ENCODE measurements around the gene SRGAP1.

GRCh38 chr12:64030155-64030554, 185.7 kb downstream of the SRGAP1 start:
- no peak for TF ChIP-seq GABPA (IDR thresholded peaks at IDR 0.05; ENCODE audit: borderline replicate concordance, insufficient read depth, low read length)
- no peak for TF ChIP-seq CTCF (IDR thresholded peaks at IDR 0.05; ENCODE audit: control extremely low read depth in 1 of 3, insufficient read depth in 1 of 3, low read depth in 1 of 3, low read length in 3 of 3)
- no peak for TF ChIP-seq POLR2A (IDR thresholded peaks at IDR 0.05; ENCODE audit: control extremely low read depth in 1 of 2, low read depth in 2 of 2, low read length in 2 of 2)
- TF ChIP-seq EZH2 (IDR thresholded peaks at IDR 0.05; ENCODE audit: low read depth, low read length, severe bottlenecking) = no peak
- TF ChIP-seq SP1 (IDR thresholded peaks at IDR 0.05; ENCODE audit: low read depth, low read length) = no peak
- TF ChIP-seq EP300 (IDR thresholded peaks at IDR 0.05; ENCODE audit: borderline replicate concordance in 1 of 2, low read depth in 2 of 2, low read length in 2 of 2) = no peak
